Raji (cell line): ENCODE data around the gene PRCC.

Experiments used
- POLR2A ChIP-seq: IDR thresholded peaks from 2 replicates; pipeline ENCODE4 v1.6.1; 2011; ENCODE audit warnings: low read depth, low read length, control low read depth; ENCODE audit not compliant: insufficient read depth

PRCC gene

GRCh38 chr1:156796340-156797097, 29.2 kb downstream of the PRCC start:
- TF ChIP-seq POLR2A = no peak

- no peak for TF ChIP-seq POLR2A
Measured at GRCh38 chr1:156797212-156797871, 30.0 kb downstream of the PRCC start.

GRCh38 chr1:156801409-156802121, 34.2 kb downstream of the PRCC start:
- TF ChIP-seq POLR2A = no peak

GRCh38 chr1:156802421-156802935, 35.1 kb downstream of the PRCC start:
- TF ChIP-seq POLR2A = no peak

- no peak for TF ChIP-seq POLR2A
Measured at GRCh38 chr1:156803086-156803851, 35.9 kb downstream of the PRCC start.

GRCh38 chr1:156804026-156804425, 36.7 kb downstream of the PRCC start:
- TF ChIP-seq POLR2A = no peak

- no peak for TF ChIP-seq POLR2A
Measured at GRCh38 chr1:156804572-156805243, 37.4 kb downstream of the PRCC start.

GRCh38 chr1:156805766-156806511, 38.6 kb downstream of the PRCC start:
- no peak for TF ChIP-seq POLR2A

- no peak for TF ChIP-seq POLR2A
Measured at GRCh38 chr1:156806512-156807440, 39.4 kb downstream of the PRCC start.

- no peak for TF ChIP-seq POLR2A
Measured at GRCh38 chr1:156807627-156808026, 40.3 kb downstream of the PRCC start.

GRCh38 chr1:156808186-156809030, 41.1 kb downstream of the PRCC start:
- no peak for TF ChIP-seq POLR2A

GRCh38 chr1:156809281-156809680, 41.9 kb downstream of the PRCC start:
- TF ChIP-seq POLR2A = no peak
